ENCODE results near the gene EPHA3. TPM values are rescaled to one million over a fixed set of nuclear protein-coding genes. Genes with fewer than 3 reads are reported as not detected.

Gene EPHA3
- total RNA-seq, 1 experiment from 2014 or later = 21.5 TPM

- H3K4me1 ChIP-seq (ENCODE audit: insufficient read depth, low read length, poor library complexity, severe bottlenecking) = peaks cover 14% of the 10 kb centered on the region
- DNase-seq (ENCODE audit: low spot score) = no peak
- ChIA-PET CTCF (no interaction called here), POLR2A (ENCODE audit: low non-redundant PET) (interaction anchor here (0.6 kb wide), 1 partner anchor 1516 kb away, joined by 3 read pairs; no protein-coding TSS in a partner anchor)
- H3K36me3 ChIP-seq (ENCODE audit: insufficient read depth, low read length, poor library complexity, severe bottlenecking) = no peaks in the 10 kb centered on the region
- no peak overlapping the region for H3K4me3 ChIP-seq (ENCODE audit: low read depth, low read length, poor library complexity, severe bottlenecking)
- no peaks in the 10 kb centered on the region for H3K9me3 ChIP-seq (ENCODE audit: low read depth, low read length, poor library complexity, severe bottlenecking)
- BruUV-seq (replicated peaks) = no TSS peak
- TF ChIP-seq, protein P1, sequence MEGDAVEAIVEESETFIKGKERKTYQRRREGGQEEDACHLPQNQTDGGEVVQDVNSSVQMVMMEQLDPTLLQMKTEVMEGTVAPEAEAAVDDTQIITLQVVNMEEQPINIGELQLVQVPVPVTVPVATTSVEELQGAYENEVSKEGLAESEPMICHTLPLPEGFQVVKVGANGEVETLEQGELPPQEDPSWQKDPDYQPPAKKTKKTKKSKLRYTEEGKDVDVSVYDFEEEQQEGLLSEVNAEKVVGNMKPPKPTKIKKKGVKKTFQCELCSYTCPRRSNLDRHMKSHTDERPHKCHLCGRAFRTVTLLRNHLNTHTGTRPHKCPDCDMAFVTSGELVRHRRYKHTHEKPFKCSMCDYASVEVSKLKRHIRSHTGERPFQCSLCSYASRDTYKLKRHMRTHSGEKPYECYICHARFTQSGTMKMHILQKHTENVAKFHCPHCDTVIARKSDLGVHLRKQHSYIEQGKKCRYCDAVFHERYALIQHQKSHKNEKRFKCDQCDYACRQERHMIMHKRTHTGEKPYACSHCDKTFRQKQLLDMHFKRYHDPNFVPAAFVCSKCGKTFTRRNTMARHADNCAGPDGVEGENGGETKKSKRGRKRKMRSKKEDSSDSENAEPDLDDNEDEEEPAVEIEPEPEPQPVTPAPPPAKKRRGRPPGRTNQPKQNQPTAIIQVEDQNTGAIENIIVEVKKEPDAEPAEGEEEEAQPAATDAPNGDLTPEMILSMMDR (conservative IDR thresholded peaks at IDR 0.05; ENCODE audit: low read depth, low read length) = no peak
- TF ChIP-seq EZH2 (IDR thresholded peaks at IDR 0.05; ENCODE audit: borderline replicate concordance, low read depth, low read length, poor library complexity, severe bottlenecking) = no peak
- no peaks in the 10 kb centered on the region for H3K27me3 ChIP-seq (replicated peaks; ENCODE audit: insufficient read depth, low read depth, low read length, poor library complexity)
- no peak overlapping the region for H3K27ac ChIP-seq (ENCODE audit: low read depth, low read length, poor library complexity, severe bottlenecking)
- intact Hi-C loops (cut with micrococcal nuclease; ENCODE audit: unreplicated experiment) = no loop called here
These were observed 155.0 kb downstream of the EPHA3 start for GRCh38 chr3:89262309-89262929.

GRCh38 chr3:89264037-89264560 is 156.7 kb downstream of the EPHA3 start:
- POLR2A ChIA-PET (ENCODE audit: low non-redundant PET) = no interaction called here
- Histone ChIP-seq H3K9me3 (ENCODE audit: low read depth, low read length, poor library complexity, severe bottlenecking) (no peaks in the 10 kb centered on the region), H3K36me3 (ENCODE audit: insufficient read depth, low read length, poor library complexity, severe bottlenecking) (no peaks in the 10 kb centered on the region), H3K4me1 (ENCODE audit: insufficient read depth, low read length, poor library complexity, severe bottlenecking) (peaks cover 24% of the 10 kb centered on the region), H3K27me3 (replicated peaks; ENCODE audit: insufficient read depth, low read depth, low read length, poor library complexity) (no peaks in the 10 kb centered on the region), H3K4me3 (ENCODE audit: low read depth, low read length, poor library complexity, severe bottlenecking) (no peak overlapping the region), H3K27ac (ENCODE audit: low read depth, low read length, poor library complexity, severe bottlenecking) (no peak overlapping the region)
- BruUV-seq (replicated peaks) = no TSS peak
- DNase-seq (ENCODE audit: low spot score) = no peak
- TF ChIP-seq, protein P1 (conservative IDR thresholded peaks at IDR 0.05; ENCODE audit: low read depth, low read length) = no peak
- no peak for TF ChIP-seq EZH2 (IDR thresholded peaks at IDR 0.05; ENCODE audit: borderline replicate concordance, low read depth, low read length, poor library complexity, severe bottlenecking)
- CTCF ChIA-PET = no interaction called here
- intact Hi-C loops (cut with micrococcal nuclease; ENCODE audit: unreplicated experiment) = no loop called here

GRCh38 chr3:89266074-89266473 is 158.7 kb downstream of the EPHA3 start:
- Histone ChIP-seq H3K4me3 (ENCODE audit: low read depth, low read length, poor library complexity, severe bottlenecking) (no peak overlapping the region), H3K27me3 (replicated peaks; ENCODE audit: insufficient read depth, low read depth, low read length, poor library complexity) (no peaks in the 10 kb centered on the region), H3K27ac (ENCODE audit: low read depth, low read length, poor library complexity, severe bottlenecking) (no peak overlapping the region), H3K9me3 (ENCODE audit: low read depth, low read length, poor library complexity, severe bottlenecking) (no peaks in the 10 kb centered on the region), H3K4me1 (ENCODE audit: insufficient read depth, low read length, poor library complexity, severe bottlenecking) (peaks cover 16% of the 10 kb centered on the region), H3K36me3 (ENCODE audit: insufficient read depth, low read length, poor library complexity, severe bottlenecking) (no peaks in the 10 kb centered on the region)
- no peak for DNase-seq (ENCODE audit: low spot score)
- ChIA-PET POLR2A (ENCODE audit: low non-redundant PET) (interaction anchor here (0.5 kb wide), 1 partner anchor 160 kb away, joined by 3 read pairs; no protein-coding TSS in a partner anchor), CTCF (no interaction called here)
- TF ChIP-seq, protein P1 (conservative IDR thresholded peaks at IDR 0.05; ENCODE audit: low read depth, low read length) = no peak
- TF ChIP-seq EZH2 (IDR thresholded peaks at IDR 0.05; ENCODE audit: borderline replicate concordance, low read depth, low read length, poor library complexity, severe bottlenecking) = no peak
- intact Hi-C loops (cut with micrococcal nuclease; ENCODE audit: unreplicated experiment) = no loop called here
- no TSS peak for BruUV-seq (replicated peaks)

Measured in A673 (cell line).